ENCODE measurements around the gene GRK5.

DNA sequence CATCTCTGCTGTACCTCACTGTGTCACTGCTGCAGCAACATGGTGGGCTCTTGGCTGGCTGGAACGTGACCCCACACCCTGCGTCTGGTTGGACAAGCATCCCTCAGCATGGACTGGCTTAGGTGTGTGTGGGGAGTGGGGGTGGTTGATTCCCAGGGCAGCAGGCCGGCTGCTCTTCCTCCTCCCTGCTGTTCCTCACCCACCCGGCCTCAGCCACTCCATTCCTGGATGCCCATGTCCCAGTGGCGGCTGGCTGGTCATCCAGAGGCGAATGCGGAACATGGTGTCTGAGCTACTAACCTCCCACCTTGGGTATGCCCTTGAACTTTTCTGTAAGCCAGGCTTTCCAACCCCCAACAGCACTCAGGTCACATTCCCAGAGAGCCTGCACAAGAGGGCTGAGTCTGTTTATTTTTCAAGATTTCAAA, 81.2 kb downstream of the GRK5 start:
- TF ChIP-seq CTCF (conservative IDR thresholded peaks at IDR 0.05; ENCODE audit: low read length): no peak
- TF ChIP-seq EZH2phosphoT487 (IDR thresholded peaks at IDR 0.05; ENCODE audit: borderline replicate concordance): no peak

Measured in Loucy (cell line).